Measurements from ENCODE around the gene CST9. TPM values are rescaled to one million over a fixed set of nuclear protein-coding genes. Genes with fewer than 3 reads are reported as not detected.

CST9 gene
- polyA plus RNA-seq, 4 donors: not detected

DNA sequence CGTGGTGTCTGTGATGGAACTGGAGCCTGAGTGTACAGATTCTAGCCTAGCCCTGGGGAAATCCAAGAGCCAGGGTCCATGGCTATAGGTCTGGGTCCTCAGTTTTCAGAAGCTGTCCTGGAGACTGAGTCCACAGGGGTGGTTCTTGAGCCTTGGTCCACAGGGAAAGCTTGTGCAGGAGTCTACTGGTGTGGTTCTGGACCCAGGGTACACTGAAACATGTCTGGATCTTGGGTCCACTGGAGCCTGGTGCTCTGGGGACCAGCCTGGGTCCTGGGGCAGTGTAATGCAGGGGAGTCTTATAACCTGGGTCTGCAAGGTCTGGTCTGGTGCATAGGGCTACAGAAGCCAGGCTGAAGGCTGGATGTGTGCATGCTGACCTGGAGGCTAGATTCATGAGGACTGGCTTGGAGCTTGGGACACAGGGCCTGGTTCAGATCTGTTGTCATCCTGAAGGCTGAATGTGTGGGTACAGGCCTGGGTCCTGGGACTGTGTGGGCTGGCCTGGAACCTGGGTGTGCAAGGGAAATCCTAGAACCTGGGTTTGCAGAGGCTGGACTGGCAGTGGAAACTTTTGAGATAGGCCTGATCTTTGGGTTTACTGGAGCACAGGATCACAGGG lies 42.9 kb downstream of the CST9 start:
- DNase-seq (ENCODE audit: low read depth in 4 of 4, low spot score in 3 of 4): no peak

DNA sequence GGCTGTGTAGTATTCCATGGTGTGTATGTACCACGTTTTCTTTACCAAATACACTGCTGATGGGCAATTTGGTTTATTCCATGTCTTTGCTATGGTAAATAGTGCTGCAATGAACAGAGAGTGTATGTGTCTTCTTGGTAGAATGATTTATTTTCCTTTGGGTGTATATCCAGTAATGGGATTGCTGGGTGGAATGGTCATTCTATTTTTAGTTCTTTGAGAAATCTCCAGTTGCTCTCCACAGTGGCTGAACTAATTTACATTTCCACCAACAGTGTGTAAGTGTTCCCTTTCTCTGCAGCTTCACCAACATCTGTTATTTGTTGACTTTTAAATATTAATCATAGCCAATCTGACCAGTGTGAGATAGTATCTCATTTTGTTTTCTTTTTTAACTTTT lies 51.3 kb downstream of the CST9 start:
- no peak for DNase-seq (ENCODE audit: low read depth in 4 of 4, low spot score in 3 of 4)

Other genes starting within 250 kb of the CST9 start
- 10 to 100 TPM; 13.4 to 18.9 (median 16.5) TPM for gene GZF1, start 243.7 kb downstream of the CST9 start, polyA plus RNA-seq (ENCODE audit: insufficient read length in 4 of 4)
- 10 to 100 TPM; 13.5 to 24.5 (median 19.3) TPM for gene NAPB, start 184.4 kb downstream of the CST9 start, polyA plus RNA-seq (ENCODE audit: insufficient read length in 4 of 4)
- gene CSTL1, start 166.2 kb downstream of the CST9 start, polyA plus RNA-seq (ENCODE audit: insufficient read length in 4 of 4): not detected
- not detected for gene CST11, start 153.0 kb downstream of the CST9 start, polyA plus RNA-seq (ENCODE audit: insufficient read length in 4 of 4)
- not detected for gene CST8, start 114.8 kb downstream of the CST9 start, polyA plus RNA-seq (ENCODE audit: insufficient read length in 4 of 4)
- not detected for gene CST9L, start 37.4 kb downstream of the CST9 start, polyA plus RNA-seq (ENCODE audit: insufficient read length in 4 of 4)
- 100 to 1,000 TPM; 129 to 191 (median 160) TPM for gene CST3, start 32.0 kb upstream of the CST9 start, polyA plus RNA-seq (ENCODE audit: insufficient read length in 4 of 4)
- not detected for gene CST4, start 83.1 kb upstream of the CST9 start, polyA plus RNA-seq (ENCODE audit: insufficient read length in 4 of 4)
- gene CST1, start 145.0 kb upstream of the CST9 start, polyA plus RNA-seq (ENCODE audit: insufficient read length in 4 of 4): not detected
- gene CST2, start 220.8 kb upstream of the CST9 start, polyA plus RNA-seq (ENCODE audit: insufficient read length in 4 of 4): not detected